Endothelial cell of umbilical vein (primary cell): Measurements from ENCODE around the gene UBD. TPM values are rescaled to one million over a fixed set of nuclear protein-coding genes. Genes with fewer than 3 reads are reported as not detected.

Experiments
- BruUV-seq: library from RNA; stranded (reverse); fragments of 400-500 nt; replicated peaks from 2 replicates; lab custom pipeline; 2021; lab: Mats Ljungman, UMichigan
- CTCF ChIA-PET: fragments of 300-600, 350-600 bp; sonication (Branson Sonifier 250); formaldehyde crosslinking; loops from one replicate; lab custom pipeline; 2021; ENCODE audit warnings: antibody characterized with exemption, inconsistent platforms; lab: Charles Lee
- POLR2A ChIA-PET: fragments of 300-600, 350-600 bp; sonication (Branson Sonifier 250); formaldehyde crosslinking; loops from one replicate; lab custom pipeline; 2021; ENCODE audit warnings: antibody characterized with exemption, inconsistent platforms; lab: Charles Lee
- DNase-seq: peaks from one replicate; pipeline ENCODE4 v3.0.0-alpha.2; 2011; ENCODE audit warnings: low read depth, low spot score
- FAIRE-seq: peaks from 2 replicates; lab custom pipeline; 2011; peaks lifted over from hg19 to GRCh38; lab: Jason Lieb, UNC
- H2AFZ ChIP-seq: 2 replicates; pipeline ENCODE4 v1.6.0; 2012; ENCODE audit warnings: low read depth, low read length, control low read depth, inconsistent platforms
- H3K27ac ChIP-seq: 2 replicates; pipeline ENCODE4 v1.5.1; 2011; ENCODE audit warnings: low read depth, mild to moderate bottlenecking, control low read depth, low read length, moderate library complexity; ENCODE audit not compliant: insufficient read depth
- H3K27me3 ChIP-seq, 2 experiments: 2 replicates each; pipeline versions ENCODE4 v1.6.0 to v1.6.1; 2011; ENCODE audit warnings: low read length in 2 of 2, mixed read lengths in 1 of 2; ENCODE audit not compliant: control insufficient read depth in 2 of 2, insufficient read depth in 2 of 2
- H3K36me3 ChIP-seq, 2 experiments: 2 replicates in 1 of 2; 3 replicates in 1 of 2; pipeline ENCODE4 v1.5.1; 2011; ENCODE audit warnings: low read length in 2 of 2, mild to moderate bottlenecking in 1 of 2, moderate library complexity in 1 of 2; ENCODE audit not compliant: control insufficient read depth in 2 of 2, insufficient read depth in 2 of 2; ENCODE audit errors: extremely low read depth in 1 of 2
- H3K4me1 ChIP-seq: 3 replicates; pipeline ENCODE4 v1.5.1; 2011; ENCODE audit warnings: mild to moderate bottlenecking, low read length; ENCODE audit not compliant: control insufficient read depth, insufficient read depth; ENCODE audit errors: extremely low read depth
- H3K4me2 ChIP-seq: 2 replicates; pipeline ENCODE4 v1.6.1; 2011; ENCODE audit warnings: low read length, control low read depth, mixed read lengths; ENCODE audit not compliant: insufficient read depth
- H3K4me3 ChIP-seq, 3 experiments: fragments of 200-600 bp in 1 of 3; sonication (generic), shearing (Covaris generic) in 1 of 3; replicated peaks in 1 of 3; 2 replicates each; pipeline ENCODE4 v1.5.1; 2011 to 2016; ENCODE audit warnings: control low read depth in 3 of 3, low read length in 3 of 3, mild to moderate bottlenecking in 2 of 3, inconsistent platforms in 1 of 3, low read depth in 1 of 3, moderate library complexity in 1 of 3; ENCODE audit not compliant: insufficient read depth in 1 of 3
- H3K79me2 ChIP-seq: 2 replicates; pipeline ENCODE4 v1.6.0; 2012; ENCODE audit warnings: low read length, inconsistent platforms; ENCODE audit not compliant: control insufficient read depth, insufficient read depth
- H3K9ac ChIP-seq: replicated peaks from 2 replicates; pipeline ENCODE3; 2011; ENCODE audit warnings: low read length, control low read depth; ENCODE audit not compliant: insufficient read depth; ENCODE audit errors: extremely low read depth
- H3K9me1 ChIP-seq: replicated peaks from 3 replicates; pipeline ENCODE4 v1.6.0; 2011; ENCODE audit warnings: mild to moderate bottlenecking, low read length; ENCODE audit not compliant: control insufficient read depth, insufficient read depth; ENCODE audit errors: extremely low read depth
- H3K9me3 ChIP-seq: replicated peaks from 2 replicates; pipeline ENCODE4 v1.5.1; 2012; ENCODE audit warnings: low read length, inconsistent platforms; ENCODE audit not compliant: control insufficient read depth, insufficient read depth
- H4K20me1 ChIP-seq: replicated peaks from 2 replicates; pipeline ENCODE3; 2011; ENCODE audit warnings: mild to moderate bottlenecking, low read length; ENCODE audit not compliant: control insufficient read depth, insufficient read depth; ENCODE audit errors: extremely low read depth
- CTCF ChIP-seq, 2 donors: IDR thresholded peaks; 1 replicate in 1 of 2; 2 replicates in 1 of 2; pipeline ENCODE4 v1.5.1; 2011; ENCODE audit warnings: low read length in 2 of 2, mild to moderate bottlenecking in 2 of 2, moderate library complexity in 2 of 2, control low read depth in 1 of 2, inconsistent platforms in 1 of 2, low read depth in 1 of 2; ENCODE audit not compliant: insufficient read depth in 1 of 2; ENCODE audit errors: extremely low read depth in 1 of 2
- EZH2 ChIP-seq: IDR thresholded peaks from 2 replicates; pipeline ENCODE4 v1.6.1; 2012; ENCODE audit warnings: borderline replicate concordance, low read depth, mild to moderate bottlenecking, moderate library complexity, low read length, inconsistent platforms; ENCODE audit not compliant: severe bottlenecking
- FOS ChIP-seq: IDR thresholded peaks from 2 replicates; pipeline ENCODE4 v1.6.1; 2011; ENCODE audit warnings: mild to moderate bottlenecking, low read length, moderate library complexity, borderline replicate concordance; ENCODE audit not compliant: insufficient read depth
- GATA2 ChIP-seq: IDR thresholded peaks from 2 replicates; pipeline ENCODE4 v1.7.0; 2011; ENCODE audit warnings: low read depth, mild to moderate bottlenecking, moderate library complexity, mixed read lengths, low read length; ENCODE audit not compliant: insufficient read length, insufficient read depth
- JUN ChIP-seq: IDR thresholded peaks from 2 replicates; pipeline ENCODE4 v1.6.1; 2011; ENCODE audit warnings: borderline replicate concordance, low read depth; ENCODE audit not compliant: insufficient read length, insufficient read depth
- MAX ChIP-seq: IDR thresholded peaks from 2 replicates; pipeline ENCODE4 v1.6.1; 2011; ENCODE audit not compliant: insufficient read depth, insufficient read length
- MYC ChIP-seq: IDR thresholded peaks from one replicate; pipeline ENCODE4 v1.6.1; 2011; ENCODE audit warnings: mild to moderate bottlenecking, low read depth, low read length
- POLR2A ChIP-seq: IDR thresholded peaks from 2 replicates; pipeline ENCODE4 v1.6.1; 2012; ENCODE audit warnings: low read depth, mild to moderate bottlenecking, control low read depth, low read length
- POLR2AphosphoS5 ChIP-seq: IDR thresholded peaks from 2 replicates; pipeline ENCODE4 v1.6.1; 2012; ENCODE audit warnings: low read depth, mild to moderate bottlenecking, control low read depth, low read length, moderate library complexity; ENCODE audit not compliant: insufficient read depth
- dilution Hi-C: fragments of 300-500 bp; cut with MboI; formaldehyde crosslinking; loops from one replicate; pipeline ENCODE4 v1.15.0; 2019; ENCODE audit warnings: low sequenced_read_pairs; ENCODE audit not compliant: extremely low pct_ligation_motif_present
- intact Hi-C: fragments of 100-400 bp; cut with micrococcal nuclease; formaldehyde crosslinking; loops from one replicate; pipeline ENCODE4 v1.10.0; 2022
- polyA plus RNA-seq, 4 experiments: library from polyadenylated mRNA; depleted of rRNA in 3 of 4; stranded (reverse) in 3 of 4; unstranded in 1 of 4; fragments of >200 nt; gene quantifications; 2 replicates each; pipeline versions ENCODE4 v1.2.1 to v1.2.3, GENCODE V29; 2011 to 2012; ENCODE audit warnings: missing spikeins in 1 of 4
- total RNA-seq: library from RNA; stranded (reverse); gene quantifications from 2 replicates; pipeline ENCODE4 v1.2.3, GENCODE V29; 2021

UBD gene
- total and polyA plus RNA-seq, 2 donors (not counting 3 experiments of a cell fraction or from before 2014, with no cell fraction given): 0.10 to 0.31 TPM

GRCh38 chr6:29530671-29531310 lies 28.7 kb downstream of the UBD start:
- no peaks in the 10 kb centered on the region for H3K4me1 ChIP-seq
- FAIRE-seq (no peak), DNase-seq (no peak)
- TF ChIP-seq EZH2 (no peak), MAX (no peak), CTCF (IDR thresholded peaks at IDR 0.05; ENCODE audit: extremely low read depth in 1 of 2, insufficient read depth in 1 of 2, low read depth in 1 of 2, low read length in 2 of 2) (no peak), FOS (no peak), GATA2 (no peak), POLR2AphosphoS5 (no peak), POLR2A (no peak), JUN (no peak), MYC (no peak)
- intact Hi-C loops: no loop called here
- H2AFZ ChIP-seq: no peak overlapping the region
- no peaks in the 10 kb centered on the region for H3K79me2 ChIP-seq
- no peak overlapping the region for H3K27ac ChIP-seq
- ChIA-PET CTCF (no interaction called here), POLR2A (no interaction called here)
- dilution Hi-C loops: no loop called here
- H3K36me3 ChIP-seq: no peaks in the 10 kb centered on the region
- no peaks in the 10 kb centered on the region for H4K20me1 ChIP-seq
- no peak overlapping the region for H3K4me3 ChIP-seq
- no peaks in the 10 kb centered on the region for H3K27me3 ChIP-seq
- no TSS peak for BruUV-seq
- no peak overlapping the region for H3K4me2 ChIP-seq
- H3K9me3 ChIP-seq: no peaks in the 10 kb centered on the region
- H3K9ac ChIP-seq: no peak overlapping the region
- H3K9me1 ChIP-seq: no peaks in the 10 kb centered on the region
